Measurements from ENCODE around the gene NLRP12. TPM values are rescaled to one million over a fixed set of nuclear protein-coding genes. Genes with fewer than 3 reads are reported as not detected.
"Not testable (repeated sequence)": the region's sequence is repeated elsewhere in the genome, so short reads cannot be mapped to it uniquely, and the experiment has no call there.

The NLRP12 gene, protein sequence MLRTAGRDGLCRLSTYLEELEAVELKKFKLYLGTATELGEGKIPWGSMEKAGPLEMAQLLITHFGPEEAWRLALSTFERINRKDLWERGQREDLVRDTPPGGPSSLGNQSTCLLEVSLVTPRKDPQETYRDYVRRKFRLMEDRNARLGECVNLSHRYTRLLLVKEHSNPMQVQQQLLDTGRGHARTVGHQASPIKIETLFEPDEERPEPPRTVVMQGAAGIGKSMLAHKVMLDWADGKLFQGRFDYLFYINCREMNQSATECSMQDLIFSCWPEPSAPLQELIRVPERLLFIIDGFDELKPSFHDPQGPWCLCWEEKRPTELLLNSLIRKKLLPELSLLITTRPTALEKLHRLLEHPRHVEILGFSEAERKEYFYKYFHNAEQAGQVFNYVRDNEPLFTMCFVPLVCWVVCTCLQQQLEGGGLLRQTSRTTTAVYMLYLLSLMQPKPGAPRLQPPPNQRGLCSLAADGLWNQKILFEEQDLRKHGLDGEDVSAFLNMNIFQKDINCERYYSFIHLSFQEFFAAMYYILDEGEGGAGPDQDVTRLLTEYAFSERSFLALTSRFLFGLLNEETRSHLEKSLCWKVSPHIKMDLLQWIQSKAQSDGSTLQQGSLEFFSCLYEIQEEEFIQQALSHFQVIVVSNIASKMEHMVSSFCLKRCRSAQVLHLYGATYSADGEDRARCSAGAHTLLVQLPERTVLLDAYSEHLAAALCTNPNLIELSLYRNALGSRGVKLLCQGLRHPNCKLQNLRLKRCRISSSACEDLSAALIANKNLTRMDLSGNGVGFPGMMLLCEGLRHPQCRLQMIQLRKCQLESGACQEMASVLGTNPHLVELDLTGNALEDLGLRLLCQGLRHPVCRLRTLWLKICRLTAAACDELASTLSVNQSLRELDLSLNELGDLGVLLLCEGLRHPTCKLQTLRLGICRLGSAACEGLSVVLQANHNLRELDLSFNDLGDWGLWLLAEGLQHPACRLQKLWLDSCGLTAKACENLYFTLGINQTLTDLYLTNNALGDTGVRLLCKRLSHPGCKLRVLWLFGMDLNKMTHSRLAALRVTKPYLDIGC
- under 1 TPM; 0.34 to 0.57 TPM for total RNA-seq
- total RNA-seq: 0 reads per million in 2 donors

DNA sequence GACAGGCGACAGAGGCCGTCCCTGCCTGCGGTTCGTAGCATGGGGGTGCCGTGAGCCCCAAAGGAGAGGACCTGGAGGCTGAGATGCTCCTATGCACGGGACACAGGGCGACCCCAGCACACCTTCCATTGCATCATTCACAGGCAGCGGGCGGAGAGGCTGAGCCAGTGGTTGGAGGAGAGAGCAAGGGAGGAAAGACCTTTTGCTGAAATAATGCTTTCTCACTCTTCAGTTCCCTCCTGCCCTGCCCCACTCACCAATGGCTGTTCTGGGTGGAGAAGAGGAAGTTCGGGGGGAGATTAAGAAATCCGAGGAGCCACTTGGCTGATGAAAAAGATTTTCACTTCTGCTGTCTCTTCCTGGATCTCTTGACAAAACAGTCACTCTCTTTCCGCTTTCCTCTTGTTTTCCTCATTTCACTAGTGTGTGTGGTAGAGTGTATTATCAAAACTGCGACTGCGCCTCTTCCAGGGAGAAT is at the start of gene NLRP12:
TSS of gene NLRP12 (minus strand) at position 181 of the 478 bp plus-strand sequence. CDS start at position 41, 140 bp downstream.
- H3K9me3 ChIP-seq (ENCODE audit: control insufficient read depth, low read length, poor library complexity, severe bottlenecking): no peaks in the 10 kb centered on the region
- DNase-seq (no peak), ATAC-seq (peak; percentile 50)
- H3K4me1 Mint-ChIP-seq: no peaks in the 10 kb centered on the region
- H3K4me3 Mint-ChIP-seq: no peak within 1 kb of the TSS
- H3K36me3 Mint-ChIP-seq (ENCODE audit: low read depth): peaks cover 2% of the 10 kb centered on the region
- peaks cover 26% of the 10 kb centered on the region for H3K27me3 Mint-ChIP-seq
- no peak within 1 kb of the TSS for H3K27ac Mint-ChIP-seq

DNA sequence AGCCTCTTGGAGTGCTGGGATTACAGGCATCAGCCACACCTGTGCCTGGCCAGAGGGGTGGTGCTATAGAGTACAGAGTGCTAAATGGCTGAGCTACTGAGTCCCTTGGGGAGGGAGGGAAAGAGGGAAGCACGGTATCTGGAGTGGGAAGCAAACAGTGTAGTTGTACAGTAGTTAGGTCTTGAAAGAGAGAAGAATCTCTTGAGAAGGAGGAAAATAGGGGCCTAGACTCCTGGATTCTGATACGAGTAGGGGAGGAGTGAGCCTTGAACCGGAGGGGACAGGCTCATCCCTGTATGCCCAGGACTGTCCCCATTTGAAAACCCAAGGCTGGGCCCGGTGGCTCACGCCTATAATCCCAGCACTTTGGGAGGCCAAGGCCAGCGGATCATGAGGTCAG is 48.6 kb upstream of the NLRP12 start:
- Mint-ChIP-seq H3K36me3 (ENCODE audit: low read depth) (peaks cover 20% of the 10 kb centered on the region), H3K27ac (no peak overlapping the region), H3K4me3 (peak overlapping the region; percentile 80), H3K4me1 (peaks cover 53% of the 10 kb centered on the region), H3K27me3 (no peaks in the 10 kb centered on the region)
- DNase-seq (no peak), ATAC-seq (no peak)
- H3K9me3 ChIP-seq (ENCODE audit: control insufficient read depth, low read length, poor library complexity, severe bottlenecking): no peaks in the 10 kb centered on the region

DNA sequence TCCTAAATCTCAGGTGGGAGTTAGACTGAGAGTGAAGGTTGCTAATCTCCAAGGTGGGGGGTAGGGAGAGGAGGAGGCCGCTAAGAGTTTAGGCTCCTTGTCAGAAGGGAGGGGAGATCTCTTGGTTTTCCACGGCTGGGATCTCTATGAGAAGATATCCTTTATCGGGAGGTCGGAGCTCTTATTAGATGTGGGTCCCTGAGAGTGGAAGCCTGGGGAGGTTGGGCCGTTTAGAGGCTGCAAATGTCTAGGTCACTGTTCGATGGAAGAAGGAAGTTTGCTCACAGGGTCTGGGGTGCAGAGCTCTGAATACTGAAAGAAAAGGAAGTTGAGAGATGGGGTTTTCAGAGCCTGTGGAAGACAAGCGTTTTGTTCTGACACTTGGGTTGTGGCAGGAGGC is 47.3 kb upstream of the NLRP12 start:
- no peak for DNase-seq

DNA sequence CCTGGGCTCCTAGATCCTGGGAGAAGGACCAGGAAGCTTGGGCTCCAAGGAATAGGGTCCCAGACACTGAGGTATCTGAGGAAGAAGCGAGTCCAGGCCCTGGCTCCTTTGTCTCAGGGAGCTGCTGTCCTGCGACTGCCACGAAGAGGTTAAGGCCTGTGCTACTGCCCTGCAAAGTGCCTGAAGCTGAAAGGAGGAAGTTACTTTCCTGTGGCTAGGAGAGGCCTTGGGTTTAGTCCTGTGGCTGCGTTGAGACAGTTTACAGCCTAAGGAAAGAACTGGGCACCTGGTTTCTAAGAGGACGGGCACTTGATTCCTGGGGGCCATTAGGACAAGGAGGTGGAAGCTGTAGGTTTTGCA is 46.4 kb upstream of the NLRP12 start:
- Mint-ChIP-seq H3K4me1 (peaks cover 47% of the 10 kb centered on the region), H3K4me3 (peak overlapping the region; percentile 81), H3K27me3 (no peaks in the 10 kb centered on the region), H3K36me3 (ENCODE audit: low read depth) (peaks cover 20% of the 10 kb centered on the region), H3K27ac (no peak overlapping the region)
- ATAC-seq (no peak), DNase-seq (no peak)
- no peaks in the 10 kb centered on the region for H3K9me3 ChIP-seq (ENCODE audit: control insufficient read depth, low read length, poor library complexity, severe bottlenecking)

More for the DNA sequence above, 47.3 kb upstream of the NLRP12 start:
- no peaks in the 10 kb centered on the region for H3K9me3 ChIP-seq (ENCODE audit: control insufficient read depth, low read length, poor library complexity, severe bottlenecking)
- H3K36me3 Mint-ChIP-seq (ENCODE audit: low read depth): peaks cover 20% of the 10 kb centered on the region
- no peak overlapping the region for H3K27ac Mint-ChIP-seq
- no peak for ATAC-seq
- H3K4me3 Mint-ChIP-seq: peak overlapping the region; percentile 81
- H3K4me1 Mint-ChIP-seq: peaks cover 45% of the 10 kb centered on the region
- H3K27me3 Mint-ChIP-seq: no peaks in the 10 kb centered on the region

DNA sequence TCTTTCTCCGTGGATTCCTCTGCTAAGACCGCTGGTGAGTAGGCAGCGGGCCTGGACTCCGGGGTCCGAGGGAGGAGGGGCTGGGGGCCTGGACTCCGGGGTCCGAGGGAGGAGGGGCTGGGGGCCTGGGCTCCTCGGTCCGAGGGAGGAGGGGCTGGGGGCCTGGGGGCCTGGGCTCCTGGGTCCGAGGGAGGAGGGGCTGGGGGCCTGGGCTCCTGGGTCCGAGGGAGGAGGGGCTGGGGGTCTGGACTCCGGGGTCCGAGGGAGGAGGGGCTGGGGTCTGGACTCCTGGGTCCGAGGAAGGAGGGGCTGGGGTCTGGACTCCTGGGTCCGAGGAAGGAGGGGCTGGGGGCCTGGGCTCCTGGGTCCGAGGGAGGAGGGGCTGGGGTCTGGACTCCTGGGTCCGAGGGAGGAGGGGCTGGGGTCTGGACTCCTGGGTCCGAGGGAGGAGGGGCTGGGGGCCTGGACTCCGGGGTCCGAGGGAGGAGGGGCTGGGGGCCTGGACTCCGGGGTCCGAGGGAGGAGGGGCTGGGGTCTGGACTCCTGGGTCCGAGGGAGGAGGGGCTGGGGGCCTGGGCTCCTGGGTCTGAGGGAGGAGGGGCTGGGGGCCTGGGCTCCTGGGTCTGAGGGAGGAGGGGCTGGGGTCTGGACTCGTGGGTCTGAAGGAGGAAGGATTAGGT is 45.8 kb upstream of the NLRP12 start:
- H3K27ac Mint-ChIP-seq: peak overlapping the region; percentile 100

DNA sequence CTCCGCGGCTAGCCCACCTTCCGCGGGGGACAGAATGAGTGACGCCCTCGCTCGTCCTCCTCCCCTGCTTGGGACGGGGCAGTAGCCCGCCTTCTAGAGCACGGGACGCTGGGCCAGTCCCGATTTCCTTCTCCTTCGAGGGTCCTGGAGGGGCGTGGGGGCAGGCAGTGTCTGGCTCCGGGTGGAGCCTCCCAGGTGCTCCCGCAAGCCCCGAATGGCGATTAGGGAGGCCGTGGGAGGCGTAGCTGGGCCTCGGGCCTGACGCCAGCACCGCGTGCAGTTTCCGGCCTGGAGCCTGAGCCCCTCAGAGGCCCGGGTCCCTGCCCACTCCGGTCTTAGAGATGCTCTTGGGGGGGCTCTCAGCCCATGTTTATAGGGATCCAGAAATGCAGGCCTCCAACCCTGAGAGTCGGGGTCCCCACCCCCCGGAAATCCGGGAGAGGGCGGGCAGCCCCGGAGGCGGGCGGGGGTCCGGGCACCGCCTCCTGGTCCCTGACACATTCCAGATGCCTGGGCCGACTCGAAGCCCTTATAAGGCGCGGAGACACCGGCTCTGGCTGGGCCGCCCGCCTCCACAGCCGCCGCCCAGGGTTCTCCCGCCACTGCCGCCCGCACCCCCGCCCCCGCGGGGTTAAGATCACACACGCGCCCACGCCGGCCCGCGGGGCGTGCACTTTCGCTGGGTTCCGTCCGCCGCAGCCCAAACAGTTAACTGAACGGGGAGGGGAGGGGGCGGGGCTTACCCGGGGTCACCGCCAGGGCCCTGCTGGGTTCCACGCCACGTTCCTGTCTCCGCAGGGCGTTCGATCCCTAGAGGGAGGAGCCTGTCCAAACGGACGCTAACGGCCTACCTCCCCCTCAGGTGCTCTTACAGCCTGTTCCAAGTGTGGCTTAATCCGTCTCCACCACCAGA is 45.0 kb upstream of the NLRP12 start:
- H3K4me1 Mint-ChIP-seq: peaks cover 39% of the 10 kb centered on the region
- peak; percentile 52 for ATAC-seq
- H3K4me3 Mint-ChIP-seq: peak overlapping the region; percentile 89
- no peaks in the 10 kb centered on the region for H3K9me3 ChIP-seq (ENCODE audit: control insufficient read depth, low read length, poor library complexity, severe bottlenecking)
- peak overlapping the region; percentile 100 for H3K27ac Mint-ChIP-seq
- no peaks in the 10 kb centered on the region for H3K27me3 Mint-ChIP-seq
- peak; percentile 83 to 89 (median 86) for DNase-seq
- H3K36me3 Mint-ChIP-seq (ENCODE audit: low read depth): peaks cover 16% of the 10 kb centered on the region

More for the DNA sequence above, 45.8 kb upstream of the NLRP12 start:
- not testable (repeated sequence) for ATAC-seq; H3K27me3 Mint-ChIP-seq; DNase-seq; H3K9me3 ChIP-seq (ENCODE audit: control insufficient read depth, low read length, poor library complexity, severe bottlenecking)
- Mint-ChIP-seq H3K4me3 (peak overlapping the region; percentile 89), H3K4me1 (peaks cover 47% of the 10 kb centered on the region), H3K36me3 (ENCODE audit: low read depth) (peaks cover 20% of the 10 kb centered on the region)

DNA sequence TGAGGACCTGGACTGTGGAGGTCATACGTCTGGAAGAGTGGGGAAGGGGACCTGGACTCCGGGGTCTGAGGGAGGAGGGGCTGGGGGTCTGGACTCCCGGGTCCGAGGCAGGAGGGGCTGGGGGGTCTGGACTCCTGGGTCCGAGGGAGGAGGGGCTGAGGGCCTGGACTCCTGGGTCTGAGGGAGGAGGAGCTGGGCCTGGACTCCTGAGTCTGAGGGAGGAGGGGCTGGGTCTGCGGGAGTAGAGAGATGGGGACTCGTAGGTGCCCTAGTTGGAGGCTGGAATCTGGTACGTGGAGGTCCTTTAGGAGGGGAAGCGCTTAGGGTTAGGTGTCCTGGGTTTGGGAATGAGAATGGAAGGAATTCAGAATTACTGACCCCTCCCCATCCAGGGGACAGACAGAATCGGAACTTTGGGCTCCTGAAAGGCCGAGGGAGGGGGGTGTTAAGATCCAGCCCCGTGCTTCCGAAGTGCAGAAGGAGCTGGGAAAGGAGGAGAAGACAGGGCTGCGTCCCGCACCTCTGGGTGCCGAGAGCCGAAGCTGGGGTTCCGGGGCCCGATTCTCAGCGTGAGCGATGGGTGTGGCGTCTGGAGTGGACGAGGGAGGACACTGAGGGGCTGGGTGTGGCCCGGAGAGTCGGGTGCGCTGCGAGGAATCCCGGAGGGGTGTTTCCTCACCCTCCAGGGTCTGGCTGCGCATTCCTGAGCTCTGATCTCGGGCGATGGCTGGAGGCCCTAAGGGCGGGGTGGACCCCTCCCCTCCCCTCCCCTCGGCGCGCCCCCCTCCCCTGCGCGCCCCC is 44.2 kb upstream of the NLRP12 start:
- Mint-ChIP-seq H3K27ac (peak overlapping the region; percentile 100), H3K4me3 (peak overlapping the region; percentile 89), H3K27me3 (no peaks in the 10 kb centered on the region), H3K36me3 (ENCODE audit: low read depth) (peaks cover 9% of the 10 kb centered on the region), H3K4me1 (peaks cover 31% of the 10 kb centered on the region)
- DNase-seq (peak in 2 of 3 donors; percentile 38 to 46), ATAC-seq (no peak)
- no peaks in the 10 kb centered on the region for H3K9me3 ChIP-seq (ENCODE audit: control insufficient read depth, low read length, poor library complexity, severe bottlenecking)

DNA sequence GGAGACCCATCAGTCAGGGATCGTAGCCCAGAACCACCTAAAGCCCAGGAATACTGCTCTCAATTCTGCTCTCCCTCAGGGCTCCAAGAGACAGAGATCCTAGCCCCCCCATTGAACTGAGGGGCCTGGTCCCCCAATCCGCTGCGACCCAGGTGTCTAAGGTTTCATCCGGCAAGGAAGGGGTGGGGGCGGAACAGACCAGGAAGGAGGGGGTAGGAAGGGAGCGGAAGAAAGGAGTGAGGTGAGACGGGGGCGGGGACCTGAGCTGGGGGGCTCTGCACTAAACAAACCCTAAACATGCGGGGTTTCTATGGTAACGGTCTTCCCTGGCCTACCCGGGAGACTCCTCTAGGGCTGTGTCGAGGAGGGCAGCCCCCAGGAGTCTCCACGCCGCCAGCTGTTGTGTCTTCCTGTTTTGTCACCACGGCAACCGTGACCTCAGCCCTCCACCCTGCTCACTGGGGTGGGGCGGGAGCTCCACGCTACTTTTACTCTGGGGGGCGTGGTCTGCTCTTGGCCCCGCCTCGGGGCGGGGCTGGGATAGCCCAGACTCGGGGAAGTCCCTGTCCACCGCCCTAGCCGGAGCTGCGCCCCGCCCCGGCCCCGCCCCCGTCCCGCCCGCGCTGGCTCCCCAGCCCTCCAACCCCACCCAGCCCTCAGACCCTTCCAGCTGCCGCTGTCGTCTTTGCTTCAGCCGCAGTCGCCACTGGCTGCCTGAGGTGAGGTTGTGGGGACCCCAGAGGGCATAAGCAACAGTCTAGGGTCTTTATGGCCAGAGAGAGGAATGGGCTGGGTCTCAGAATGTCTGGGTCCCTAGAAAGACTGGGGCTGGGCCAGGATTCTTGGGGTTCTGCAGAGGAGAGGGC is 43.3 kb upstream of the NLRP12 start, which contains the start of gene MYADM:
TSS of gene MYADM (plus strand) at position 659 of the 866 bp plus-strand sequence. CDS start 5,647 bp downstream, outside the sequence.
- peaks cover 27% of the 10 kb centered on the region for H3K4me1 Mint-ChIP-seq
- no peaks in the 10 kb centered on the region for H3K9me3 ChIP-seq (ENCODE audit: control insufficient read depth, low read length, poor library complexity, severe bottlenecking)
- peak within 1 kb of the TSS; percentile 89 for H3K4me3 Mint-ChIP-seq
- peak; percentile 77 for ATAC-seq
- H3K27ac Mint-ChIP-seq: peak within 1 kb of the TSS; percentile 100
- DNase-seq: peak; percentile 98 to 100 (median 100)
- H3K36me3 Mint-ChIP-seq (ENCODE audit: low read depth): peaks cover 6% of the 10 kb centered on the region
- no peaks in the 10 kb centered on the region for H3K27me3 Mint-ChIP-seq

DNA sequence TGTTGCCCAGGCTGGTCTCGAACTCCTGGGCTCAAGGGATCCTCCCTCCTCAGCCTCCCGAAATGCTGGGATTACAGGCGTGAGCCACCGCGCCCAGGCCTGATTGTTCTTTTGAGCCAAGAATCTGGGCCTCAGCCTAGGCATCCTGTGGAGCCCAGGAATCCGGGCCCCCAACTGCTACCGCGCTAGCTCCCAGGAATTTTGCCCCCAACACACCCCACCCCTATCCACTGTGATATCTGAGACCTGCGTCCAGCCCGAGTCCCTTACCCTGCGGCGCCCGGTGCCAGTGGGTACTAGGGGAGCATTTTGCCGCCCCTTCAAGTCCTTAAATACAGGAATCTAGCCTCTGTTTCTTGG is 42.7 kb upstream of the NLRP12 start:
- H3K9me3 ChIP-seq (ENCODE audit: control insufficient read depth, low read length, poor library complexity, severe bottlenecking): no peaks in the 10 kb centered on the region
- ATAC-seq (no peak), DNase-seq (no peak)
- H3K36me3 Mint-ChIP-seq (ENCODE audit: low read depth): peaks cover 6% of the 10 kb centered on the region
- H3K4me3 Mint-ChIP-seq: peak overlapping the region; percentile 89
- H3K27me3 Mint-ChIP-seq: no peaks in the 10 kb centered on the region
- H3K27ac Mint-ChIP-seq: peak overlapping the region; percentile 100
- peaks cover 27% of the 10 kb centered on the region for H3K4me1 Mint-ChIP-seq

DNA sequence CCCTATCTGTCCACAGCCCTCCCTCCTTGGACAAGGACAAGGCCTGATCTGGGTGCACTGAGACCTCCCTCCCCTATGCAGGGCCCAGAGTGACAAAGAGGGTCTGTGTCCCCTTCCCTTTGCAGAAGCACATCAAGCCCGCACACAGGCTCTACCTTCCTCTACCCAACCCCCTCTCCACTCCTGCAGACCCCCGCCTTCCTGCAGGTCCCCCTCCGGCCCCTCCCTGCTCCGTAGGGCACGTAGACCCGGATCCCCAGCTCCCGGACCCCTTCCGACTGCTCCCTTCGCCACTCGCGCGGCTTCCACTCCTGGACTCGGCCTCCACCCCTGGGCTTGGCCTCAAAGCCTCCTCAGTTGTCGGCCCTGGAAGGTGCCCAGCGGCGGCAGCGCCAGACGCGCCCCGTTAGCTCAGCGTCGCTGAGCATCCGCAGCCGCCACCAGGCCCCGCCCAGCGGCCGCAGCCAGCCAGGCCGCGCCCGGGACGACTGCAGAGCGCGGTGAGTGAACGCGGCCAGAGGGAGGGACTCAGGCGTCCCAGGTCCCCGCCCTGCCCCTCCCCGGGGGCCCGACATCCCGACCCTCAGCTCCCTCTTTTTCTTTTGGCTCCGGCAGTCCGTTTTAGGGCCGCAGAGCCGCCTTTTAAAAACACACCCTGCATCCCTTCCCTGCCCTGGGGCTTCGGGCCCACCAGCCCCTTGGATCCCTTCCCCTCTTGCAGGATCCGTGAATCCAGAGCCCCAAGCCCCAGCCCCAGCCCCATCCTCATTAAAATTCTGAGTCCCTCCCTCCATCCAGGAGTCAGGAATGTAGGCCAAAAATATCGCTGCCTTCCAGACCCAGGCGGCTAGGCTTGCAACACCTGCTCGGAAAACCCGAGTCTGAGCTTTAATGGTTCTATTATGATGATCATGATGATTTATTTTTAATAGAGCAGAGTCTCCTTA is 42.1 kb upstream of the NLRP12 start:
- Mint-ChIP-seq H3K27ac (peak overlapping the region; percentile 100), H3K27me3 (no peaks in the 10 kb centered on the region), H3K4me1 (peaks cover 22% of the 10 kb centered on the region), H3K36me3 (ENCODE audit: low read depth) (peaks cover 4% of the 10 kb centered on the region), H3K4me3 (peak overlapping the region; percentile 89)
- H3K9me3 ChIP-seq (ENCODE audit: control insufficient read depth, low read length, poor library complexity, severe bottlenecking): no peaks in the 10 kb centered on the region
- peak; percentile 59 to 71 (median 65) for DNase-seq
- peak; percentile 26 for ATAC-seq
